RWPE2 (cell line): ENCODE data around the gene SKIC3.
A peak's percentile ranks its signal among the peaks of the same experiment; 100 is the strongest.

ENCODE experiments used
- ATAC-seq: fragments of 200-7000 bp; cut with Tn5 transposase; 3 replicates; pipeline ENCODE4 v1.9.1; 2021; ENCODE audit warnings: low read depth
- DNase-seq: peaks from one replicate; pipeline ENCODE4 v3.0.0-alpha.2; 2020; ENCODE audit warnings: low spot score
- H3K27ac ChIP-seq: fragments of 450-650 bp; 2 replicates; pipeline ENCODE4 v1.5.1; 2017; ENCODE audit warnings: mild to moderate bottlenecking; ENCODE audit not compliant: poor library complexity, severe bottlenecking
- H3K27me3 ChIP-seq: fragments of 250-450 bp; sonication (Bioruptor Pico); 2 replicates; pipeline ENCODE4 v1.5.1; 2021; ENCODE audit warnings: mild to moderate bottlenecking, moderate library complexity; ENCODE audit not compliant: insufficient read depth, poor library complexity, severe bottlenecking
- H3K36me3 ChIP-seq: fragments of 250-450 bp; sonication (Bioruptor Pico); 2 replicates; pipeline ENCODE4 v1.5.1; 2020; ENCODE audit warnings: low read depth, mild to moderate bottlenecking, moderate library complexity
- H3K4me1 ChIP-seq: fragments of 250-450 bp; sonication (Bioruptor Pico); 2 replicates; pipeline ENCODE4 v1.5.1; 2021; ENCODE audit warnings: mild to moderate bottlenecking, moderate library complexity; ENCODE audit not compliant: insufficient read depth, poor library complexity, severe bottlenecking
- H3K4me3 ChIP-seq: fragments of 250-450 bp; sonication (Bioruptor Pico); 2 replicates; pipeline ENCODE4 v1.5.1; 2021; ENCODE audit warnings: mild to moderate bottlenecking, moderate library complexity; ENCODE audit not compliant: severe bottlenecking
- H3K9me3 ChIP-seq: fragments of 250-450 bp; sonication (Bioruptor Pico); 2 replicates; pipeline ENCODE4 v1.5.1; 2021; ENCODE audit warnings: mild to moderate bottlenecking, moderate library complexity; ENCODE audit not compliant: severe bottlenecking
- TF ChIP-seq, protein P1 (sequence below): fragments of 450-650 bp; IDR thresholded peaks from one replicate; pipeline ENCODE4 v1.5.1; 2017; ENCODE audit warnings: mild to moderate bottlenecking, moderate library complexity; ENCODE audit not compliant: poor library complexity, severe bottlenecking

The SKIC3 gene

DNA sequence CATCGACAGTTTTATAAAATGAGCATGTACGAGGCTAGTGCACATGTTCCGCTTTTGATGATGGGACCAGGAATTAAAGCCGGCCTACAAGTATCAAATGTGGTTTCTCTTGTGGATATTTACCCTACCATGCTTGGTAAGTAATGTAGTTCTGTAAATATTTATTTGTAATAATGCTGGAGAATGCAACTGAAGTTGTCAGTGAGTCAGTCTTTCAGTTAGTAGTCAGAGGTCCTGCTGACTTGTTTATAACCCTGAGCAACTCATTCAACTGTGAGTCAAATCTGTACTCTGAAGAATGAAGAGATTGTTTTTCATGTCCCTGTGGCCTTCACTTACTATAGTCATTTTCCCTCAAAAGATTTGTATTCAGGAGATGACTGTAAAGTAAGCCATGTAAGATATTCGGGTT is 36.7 kb upstream of the SKIC3 start:
- DNase-seq: no peak
- Histone ChIP-seq H3K36me3 (no peaks in the 10 kb centered on the region), H3K27me3 (no peaks in the 10 kb centered on the region), H3K4me1 (peaks cover 10% of the 10 kb centered on the region), H3K27ac (peak overlapping the region; percentile 13), H3K4me3 (no peak overlapping the region), H3K9me3 (peaks cover 2% of the 10 kb centered on the region)
- TF ChIP-seq, protein P1, sequence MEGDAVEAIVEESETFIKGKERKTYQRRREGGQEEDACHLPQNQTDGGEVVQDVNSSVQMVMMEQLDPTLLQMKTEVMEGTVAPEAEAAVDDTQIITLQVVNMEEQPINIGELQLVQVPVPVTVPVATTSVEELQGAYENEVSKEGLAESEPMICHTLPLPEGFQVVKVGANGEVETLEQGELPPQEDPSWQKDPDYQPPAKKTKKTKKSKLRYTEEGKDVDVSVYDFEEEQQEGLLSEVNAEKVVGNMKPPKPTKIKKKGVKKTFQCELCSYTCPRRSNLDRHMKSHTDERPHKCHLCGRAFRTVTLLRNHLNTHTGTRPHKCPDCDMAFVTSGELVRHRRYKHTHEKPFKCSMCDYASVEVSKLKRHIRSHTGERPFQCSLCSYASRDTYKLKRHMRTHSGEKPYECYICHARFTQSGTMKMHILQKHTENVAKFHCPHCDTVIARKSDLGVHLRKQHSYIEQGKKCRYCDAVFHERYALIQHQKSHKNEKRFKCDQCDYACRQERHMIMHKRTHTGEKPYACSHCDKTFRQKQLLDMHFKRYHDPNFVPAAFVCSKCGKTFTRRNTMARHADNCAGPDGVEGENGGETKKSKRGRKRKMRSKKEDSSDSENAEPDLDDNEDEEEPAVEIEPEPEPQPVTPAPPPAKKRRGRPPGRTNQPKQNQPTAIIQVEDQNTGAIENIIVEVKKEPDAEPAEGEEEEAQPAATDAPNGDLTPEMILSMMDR: no peak
- ATAC-seq: peak; percentile 94

DNA sequence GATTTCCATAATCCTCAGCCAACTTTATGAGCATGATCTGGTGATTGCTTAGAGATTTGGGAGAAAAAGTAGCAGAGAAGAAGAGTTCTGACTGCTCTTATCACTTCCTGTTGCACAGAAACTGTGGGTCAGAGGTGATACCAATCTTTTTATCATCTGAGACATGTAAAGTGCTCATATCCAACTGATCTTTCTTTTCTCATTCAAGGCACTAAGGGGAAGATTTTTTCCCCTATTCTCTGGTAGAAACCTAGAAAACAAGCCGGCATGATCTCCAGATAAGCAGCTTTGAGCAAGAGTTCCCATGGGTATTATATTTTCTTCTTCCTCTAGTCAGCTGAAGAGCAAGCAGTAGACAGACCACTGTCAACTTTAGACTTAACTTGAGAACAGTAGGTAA is 36.1 kb upstream of the SKIC3 start:
- Histone ChIP-seq H3K9me3 (peaks cover 2% of the 10 kb centered on the region), H3K4me3 (no peak overlapping the region), H3K4me1 (peaks cover 10% of the 10 kb centered on the region), H3K36me3 (no peaks in the 10 kb centered on the region), H3K27me3 (no peaks in the 10 kb centered on the region), H3K27ac (no peak overlapping the region)
- TF ChIP-seq, protein P1: no peak
- no peak for ATAC-seq
- DNase-seq: no peak

DNA sequence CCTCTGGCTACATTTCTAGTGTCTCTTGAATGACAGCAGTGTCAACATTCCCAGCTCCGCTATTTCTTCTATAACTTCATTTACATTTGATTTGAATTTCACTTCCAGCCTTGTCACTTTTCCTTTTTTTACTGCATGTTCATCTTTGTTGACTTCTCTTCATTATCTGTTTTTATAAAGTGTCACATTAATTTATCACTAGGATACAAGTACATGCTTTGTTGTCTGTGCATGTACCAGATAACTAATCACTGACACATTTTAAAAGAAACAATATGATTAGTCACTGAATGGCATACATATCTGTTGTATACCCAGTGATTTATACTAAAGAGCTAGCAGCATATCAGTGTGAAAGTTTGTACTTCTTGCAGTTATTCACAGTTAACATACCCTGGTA is 29.2 kb upstream of the SKIC3 start:
- no peaks in the 10 kb centered on the region for H3K4me1 ChIP-seq
- no peaks in the 10 kb centered on the region for H3K36me3 ChIP-seq
- H3K9me3 ChIP-seq: no peaks in the 10 kb centered on the region
- no peaks in the 10 kb centered on the region for H3K27me3 ChIP-seq
- ATAC-seq (no peak), DNase-seq (no peak)
- TF ChIP-seq, protein P1: no peak
- no peak overlapping the region for H3K4me3 ChIP-seq
- no peak overlapping the region for H3K27ac ChIP-seq

DNA sequence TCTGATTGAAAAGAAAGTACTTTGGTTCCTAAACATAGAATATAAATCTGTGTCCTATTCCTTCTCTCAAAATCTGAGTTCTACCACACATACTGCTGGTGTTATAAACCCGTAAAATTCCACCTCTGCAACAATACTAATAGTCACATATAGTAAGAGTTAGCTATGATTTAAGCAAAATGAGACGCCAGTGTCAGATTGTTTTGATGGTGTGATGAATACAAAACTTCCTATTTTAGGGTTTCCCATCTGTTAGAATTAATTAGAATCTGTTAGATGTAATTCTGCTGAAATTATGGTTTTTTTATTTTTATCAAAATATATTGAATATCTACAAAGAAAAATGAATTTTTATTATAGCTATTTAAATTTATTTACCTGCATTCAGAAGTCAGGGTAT is 26.8 kb upstream of the SKIC3 start:
- no peaks in the 10 kb centered on the region for H3K4me1 ChIP-seq
- H3K4me3 ChIP-seq: no peak overlapping the region
- DNase-seq (no peak), ATAC-seq (no peak)
- peaks cover 5% of the 10 kb centered on the region; the same call in 1 of the 2 replicates for H3K36me3 ChIP-seq
- no peaks in the 10 kb centered on the region for H3K9me3 ChIP-seq
- no peaks in the 10 kb centered on the region for H3K27me3 ChIP-seq
- H3K27ac ChIP-seq: no peak overlapping the region
- TF ChIP-seq, protein P1: no peak

DNA sequence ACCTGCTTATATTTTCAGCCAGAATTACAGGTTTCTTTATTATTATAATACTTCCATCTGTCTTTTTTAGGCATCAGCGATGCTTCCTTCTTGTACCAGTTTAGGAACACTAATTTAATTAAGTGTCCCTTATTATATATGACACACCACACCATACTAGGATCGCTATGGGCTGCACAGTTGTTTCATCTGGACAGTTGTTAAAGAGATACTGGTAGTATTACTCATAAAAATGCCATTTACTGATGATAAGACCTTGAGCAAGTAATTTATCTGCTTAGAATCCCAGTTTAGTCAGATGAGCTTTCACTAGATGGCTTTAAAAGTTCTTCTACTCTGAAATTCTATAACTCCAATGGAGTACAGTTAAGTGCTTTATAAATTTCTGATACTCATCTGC is 17.2 kb upstream of the SKIC3 start:
- TF ChIP-seq, protein P1: no peak
- DNase-seq (no peak), ATAC-seq (no peak)
- H3K36me3 ChIP-seq: peaks cover 6% of the 10 kb centered on the region; the same call in 1 of the 2 replicates
- H3K4me1 ChIP-seq: no peaks in the 10 kb centered on the region
- H3K9me3 ChIP-seq: no peaks in the 10 kb centered on the region
- H3K27ac ChIP-seq: no peak overlapping the region
- H3K4me3 ChIP-seq: no peak overlapping the region
- H3K27me3 ChIP-seq: no peaks in the 10 kb centered on the region
